GM12878 (cell line): ENCODE measurements around the gene CTPS1. TPM values are rescaled to one million over a fixed set of nuclear protein-coding genes. Genes with fewer than 3 reads are reported as not detected.

Source experiments
- ATAC-seq: fragments of 200-7000 bp; cut with Tn5 transposase; 3 replicates; pipeline ENCODE4 v1.9.1; 2020; ENCODE audit warnings: mild to moderate bottlenecking, moderate library complexity
- BruUV-seq: library from RNA; stranded (reverse); fragments of 400-500 nt; replicated peaks from 2 replicates; lab custom pipeline; 2021; lab: Mats Ljungman, UMichigan
- CTCF ChIA-PET: fragments of 300-600 bp; sonication (Branson Sonifier 250); formaldehyde crosslinking; extraction: SDS; loops from one replicate; lab custom pipeline; 2021; ENCODE audit warnings: inconsistent platforms; lab: Yijun Ruan, JAX
- POLR2A ChIA-PET: fragments of 350-600 bp; formaldehyde crosslinking; extraction: SDS; loops from one replicate; lab custom pipeline; 2021; ENCODE audit warnings: inconsistent platforms; lab: Charles Lee
- RAD21 ChIA-PET: fragments of 300-600 bp; sonication (Branson Sonifier 250); formaldehyde crosslinking; loops from one replicate; lab custom pipeline; 2023; ENCODE audit warnings: antibody characterized with exemption; ENCODE audit not compliant: unreplicated experiment; lab: Charles Lee
- SMC1A ChIA-PET: fragments of 300-600 bp; sonication (Branson Sonifier 250); formaldehyde crosslinking; loops from one replicate; lab custom pipeline; 2023; ENCODE audit not compliant: unreplicated experiment, uncharacterized antibody; lab: Charles Lee
- DNase-seq: peaks from one replicate; pipeline ENCODE4 v3.0.0-alpha.2; 2011; ENCODE audit warnings: low read depth, low spot score
- FAIRE-seq: peaks from 3 replicates; lab custom pipeline; 2011; peaks lifted over from hg19 to GRCh38; lab: Jason Lieb, UNC
- H2AFZ ChIP-seq: 2 replicates; pipeline ENCODE4 v1.6.0; 2011; ENCODE audit warnings: low read depth, low read length, control low read depth; ENCODE audit not compliant: control insufficient read depth
- H3K27ac ChIP-seq: 2 replicates; pipeline ENCODE4 v1.5.1; 2011; ENCODE audit warnings: control low read depth; ENCODE audit not compliant: control insufficient read depth, insufficient read depth
- H3K27me3 ChIP-seq, 2 experiments: replicated peaks in 1 of 2; 2 replicates each; pipeline versions ENCODE4 v1.6.0 to v1.6.1; 2011; ENCODE audit warnings: low read length in 1 of 2; ENCODE audit not compliant: control insufficient read depth in 2 of 2, insufficient read depth in 2 of 2
- H3K36me3 ChIP-seq, 2 experiments: 2 replicates each; pipeline ENCODE4 v1.5.1; 2011; ENCODE audit warnings: low read length in 1 of 2; ENCODE audit not compliant: control insufficient read depth in 2 of 2, insufficient read depth in 2 of 2
- H3K4me1 ChIP-seq: 2 replicates; pipeline ENCODE4 v1.6.1; 2011; ENCODE audit warnings: mild to moderate bottlenecking, low read length, moderate library complexity, mixed read lengths; ENCODE audit not compliant: control insufficient read depth, insufficient read depth
- H3K4me2 ChIP-seq: 2 replicates; pipeline ENCODE4 v1.6.0; 2011; ENCODE audit warnings: control low read depth; ENCODE audit not compliant: control insufficient read depth, insufficient read depth
- H3K4me3 ChIP-seq: fragments of 200-600 bp; sonication (generic); 2 replicates; pipeline ENCODE4 v1.5.1; 2016
- H3K79me2 ChIP-seq: 2 replicates; pipeline ENCODE4 v1.6.0; 2011; ENCODE audit warnings: low read length; ENCODE audit not compliant: control insufficient read depth, insufficient read depth
- H3K9ac ChIP-seq: 2 replicates; pipeline ENCODE4 v1.8.0; 2011; ENCODE audit warnings: low read length, control low read depth, mixed read lengths; ENCODE audit not compliant: control insufficient read depth, insufficient read depth
- H3K9me3 ChIP-seq: replicated peaks from 3 replicates; pipeline ENCODE4 v1.5.1; 2011; ENCODE audit warnings: mild to moderate bottlenecking, low read length; ENCODE audit not compliant: control insufficient read depth, insufficient read depth
- H4K20me1 ChIP-seq: 2 replicates; pipeline ENCODE4 v1.6.0; 2011; ENCODE audit not compliant: control insufficient read depth, insufficient read depth
- ASH2L ChIP-seq: fragments of 300-600, 200-600 bp; sonication (generic); IDR thresholded peaks from 2 replicates; pipeline ENCODE4 v1.6.1; 2017; ENCODE audit warnings: low read depth, mild to moderate bottlenecking, borderline replicate concordance
- EED ChIP-seq: sonication (generic); IDR thresholded peaks from 2 replicates; pipeline ENCODE4 v1.6.1; 2016; ENCODE audit warnings: antibody characterized with exemption, low read depth
- FOXK2 ChIP-seq: fragments of 450-650 bp; IDR thresholded peaks from 2 replicates; pipeline ENCODE4 v1.6.1; 2017; ENCODE audit warnings: mild to moderate bottlenecking, moderate library complexity
- JUND ChIP-seq: IDR thresholded peaks from 2 replicates; pipeline ENCODE4 v1.6.1; 2012; ENCODE audit warnings: low read depth, mild to moderate bottlenecking, low read length, improper control_type of control experiment, moderate library complexity
- MEF2B ChIP-seq: fragments of 450-650 bp; IDR thresholded peaks from 2 replicates; pipeline ENCODE4 v1.6.1; 2018; ENCODE audit warnings: mild to moderate bottlenecking, moderate library complexity; ENCODE audit not compliant: partially characterized antibody, poor library complexity, severe bottlenecking
- NFIC ChIP-seq: IDR thresholded peaks from 2 replicates; pipeline ENCODE4 v1.6.1; 2012; ENCODE audit warnings: low read depth, mild to moderate bottlenecking, inconsistent platforms, low read length, moderate library complexity
- NFYA ChIP-seq: IDR thresholded peaks from 2 replicates; pipeline ENCODE4 v1.6.1; 2011; ENCODE audit warnings: low read depth, mild to moderate bottlenecking, low read length, improper control_type of control experiment, borderline replicate concordance
- NR2C2 ChIP-seq: IDR thresholded peaks from 2 replicates; pipeline ENCODE4 v1.6.1; 2011; ENCODE audit warnings: borderline replicate concordance, low read depth; ENCODE audit not compliant: control insufficient read depth, insufficient read length
- RCOR1 ChIP-seq: conservative IDR thresholded peaks from 2 replicates; pipeline ENCODE4 v1.6.1; 2012; ENCODE audit warnings: low read depth, low read length, improper control_type of control experiment
- SMAD5 ChIP-seq: IDR thresholded peaks from 2 replicates; pipeline ENCODE4 v1.6.1; 2016; ENCODE audit warnings: antibody characterized with exemption, low read depth
- SMC3 ChIP-seq: IDR thresholded peaks from 2 replicates; pipeline ENCODE4 v1.6.1; 2011; ENCODE audit warnings: low read length, improper control_type of control experiment, borderline replicate concordance
- YBX1 ChIP-seq: fragments of 450-650 bp; IDR thresholded peaks from 2 replicates; pipeline ENCODE4 v1.6.1; 2016; ENCODE audit warnings: antibody characterized with exemption
- WGBS: methylation state at CpG from one replicate; pipeline ENCODE4 v1.1.6; 2016; ENCODE audit warnings: low lambda C conversion rate; ENCODE audit not compliant: insufficient replicate concordance, insufficient coverage; ENCODE audit errors: missing lambda C conversion rate; 5-methylcytosine and 5-hydroxymethylcytosine counted together
- in situ Hi-C: fragments of 300-500 bp; cut with MboI; formaldehyde crosslinking; loops from 9 replicates; pipeline ENCODE4 v1.14.3; 2018; ENCODE audit warnings: mixed read lengths
- intact Hi-C: fragments of 100-400 bp; cut with micrococcal nuclease; formaldehyde crosslinking; loops from one replicate; pipeline ENCODE4 v1.14.2; 2022; ENCODE audit not compliant: unreplicated experiment
- polyA plus RNA-seq, 11 experiments: library from polyadenylated mRNA; depleted of rRNA in 4 of 11; unstranded in 6 of 11; stranded (reverse) in 5 of 11; fragments of >200 nt; fragmentation: Nextera tagmentation in 4 of 11; fragmentation: Illumina TruSeq in 1 of 11; extraction: Ambion mirVana in 4 of 11; extraction: Trizol in 1 of 11; gene quantifications; 1 replicate in 1 of 11; 2 replicates in 10 of 11; pipeline versions ENCODE4 v1.2.1 to v1.2.3, GENCODE V29; 2011 to 2016; ENCODE audit warnings: inconsistent platforms in 2 of 11, missing spikeins in 2 of 11, low read depth in 1 of 11
- total RNA-seq, 4 experiments: library from RNA; depleted of rRNA in 3 of 4; stranded (reverse); fragments of >200 nt in 3 of 4; fragmentation: Illumina TruSeq in 1 of 4; extraction: Trizol in 1 of 4; gene quantifications; 2 replicates each; pipeline versions ENCODE4 v1.2.1 to v1.2.3, GENCODE V29; 2013 to 2021
- TF ChIP-seq, protein P1 (sequence below): fragments of 450-650 bp; IDR thresholded peaks from 2 replicates; pipeline ENCODE4 v1.6.1; 2017; ENCODE audit warnings: low read depth, mild to moderate bottlenecking, moderate library complexity
- TF ChIP-seq, protein P2 (sequence below): fragments of 450-650 bp; IDR thresholded peaks from 2 replicates; pipeline ENCODE4 v1.6.1; 2017; ENCODE audit warnings: mild to moderate bottlenecking, low read depth, inconsistent platforms; ENCODE audit not compliant: poor library complexity, severe bottlenecking
- TF ChIP-seq, protein P3 (sequence below): fragments of 450-650 bp; IDR thresholded peaks from 2 replicates; pipeline ENCODE4 v1.6.1; 2017; ENCODE audit warnings: mild to moderate bottlenecking

The CTPS1 gene
- total and polyA plus RNA-seq, 10 of the 15 experiments (the other 5 are each of a cell fraction or from before 2014, with no cell fraction given) = 27.5 to 106 (median 62.8) TPM

DNA sequence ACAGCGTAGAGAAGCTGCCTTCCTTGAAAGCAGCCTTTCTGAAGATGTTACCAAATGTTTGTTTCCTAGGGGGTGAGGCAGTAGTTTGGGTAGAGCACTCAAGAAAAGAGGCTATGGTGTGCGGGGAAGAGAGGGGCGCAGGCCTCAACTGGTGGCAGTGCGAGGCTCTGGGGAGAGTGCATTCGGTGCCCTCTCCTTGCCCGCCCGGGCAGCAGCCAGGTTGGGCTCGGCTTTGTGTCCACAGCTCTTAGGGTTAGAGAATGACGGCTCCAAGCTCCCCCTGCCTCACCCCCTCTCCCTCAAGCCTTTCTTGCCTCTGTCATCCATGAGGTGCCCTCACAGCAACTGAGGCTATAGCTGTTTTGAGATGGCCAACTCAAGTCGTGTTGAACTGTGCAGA is 42.9 kb downstream of the CTPS1 start:
- CTCF ChIA-PET = interaction anchor here (0.6 to 1.2 kb wide), 2 partner anchors 70 to 92 kb away, joined by 3 to 4 read pairs; no protein-coding TSS in a partner anchor
- POLR2A ChIA-PET = no interaction called here
- DNase-seq (no peak), ATAC-seq (no peak), FAIRE-seq (no peak)
- Histone ChIP-seq H3K4me1 (no peaks in the 10 kb centered on the region), H3K27me3 (no peaks in the 10 kb centered on the region), H3K4me2 (no peak overlapping the region), H3K9me3 (no peaks in the 10 kb centered on the region), H3K4me3 (no peak overlapping the region), H2AFZ (no peak overlapping the region), H3K36me3 (peaks cover 0 to 8% of the 10 kb centered on the region in 2 experiments; a peak in 2 of 4 replicates), H4K20me1 (no peaks in the 10 kb centered on the region), H3K27ac (no peak overlapping the region), H3K9ac (no peak overlapping the region), H3K79me2 (no peaks in the 10 kb centered on the region)
- in situ Hi-C loops (no loop called here), intact Hi-C loops (no loop called here)
- BruUV-seq = no TSS peak
- SMC1A ChIA-PET = interaction anchor here (0.6 kb wide), 1 partner anchor 30 kb away, joined by 3 read pairs; no protein-coding TSS in a partner anchor
- RAD21 ChIA-PET = no interaction called here
- 95% methylated on average over 10 of the region's 10 CpGs for WGBS
- TF ChIP-seq, protein P1, sequence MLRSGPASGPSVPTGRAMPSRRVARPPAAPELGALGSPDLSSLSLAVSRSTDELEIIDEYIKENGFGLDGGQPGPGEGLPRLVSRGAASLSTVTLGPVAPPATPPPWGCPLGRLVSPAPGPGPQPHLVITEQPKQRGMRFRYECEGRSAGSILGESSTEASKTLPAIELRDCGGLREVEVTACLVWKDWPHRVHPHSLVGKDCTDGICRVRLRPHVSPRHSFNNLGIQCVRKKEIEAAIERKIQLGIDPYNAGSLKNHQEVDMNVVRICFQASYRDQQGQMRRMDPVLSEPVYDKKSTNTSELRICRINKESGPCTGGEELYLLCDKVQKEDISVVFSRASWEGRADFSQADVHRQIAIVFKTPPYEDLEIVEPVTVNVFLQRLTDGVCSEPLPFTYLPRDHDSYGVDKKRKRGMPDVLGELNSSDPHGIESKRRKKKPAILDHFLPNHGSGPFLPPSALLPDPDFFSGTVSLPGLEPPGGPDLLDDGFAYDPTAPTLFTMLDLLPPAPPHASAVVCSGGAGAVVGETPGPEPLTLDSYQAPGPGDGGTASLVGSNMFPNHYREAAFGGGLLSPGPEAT = no peak
- no peak for TF ChIP-seq NFIC
- no peak for TF ChIP-seq NFYA
- TF ChIP-seq JUND = no peak
- TF ChIP-seq EED = no peak
- TF ChIP-seq NR2C2 = no peak
- TF ChIP-seq, protein P2, sequence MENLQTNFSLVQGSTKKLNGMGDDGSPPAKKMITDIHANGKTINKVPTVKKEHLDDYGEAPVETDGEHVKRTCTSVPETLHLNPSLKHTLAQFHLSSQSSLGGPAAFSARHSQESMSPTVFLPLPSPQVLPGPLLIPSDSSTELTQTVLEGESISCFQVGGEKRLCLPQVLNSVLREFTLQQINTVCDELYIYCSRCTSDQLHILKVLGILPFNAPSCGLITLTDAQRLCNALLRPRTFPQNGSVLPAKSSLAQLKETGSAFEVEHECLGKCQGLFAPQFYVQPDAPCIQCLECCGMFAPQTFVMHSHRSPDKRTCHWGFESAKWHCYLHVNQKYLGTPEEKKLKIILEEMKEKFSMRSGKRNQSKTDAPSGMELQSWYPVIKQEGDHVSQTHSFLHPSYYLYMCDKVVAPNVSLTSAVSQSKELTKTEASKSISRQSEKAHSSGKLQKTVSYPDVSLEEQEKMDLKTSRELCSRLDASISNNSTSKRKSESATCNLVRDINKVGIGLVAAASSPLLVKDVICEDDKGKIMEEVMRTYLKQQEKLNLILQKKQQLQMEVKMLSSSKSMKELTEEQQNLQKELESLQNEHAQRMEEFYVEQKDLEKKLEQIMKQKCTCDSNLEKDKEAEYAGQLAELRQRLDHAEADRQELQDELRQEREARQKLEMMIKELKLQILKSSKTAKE = no peak
- no peak for TF ChIP-seq SMC3
- no peak for TF ChIP-seq FOXK2
- TF ChIP-seq, protein P3, sequence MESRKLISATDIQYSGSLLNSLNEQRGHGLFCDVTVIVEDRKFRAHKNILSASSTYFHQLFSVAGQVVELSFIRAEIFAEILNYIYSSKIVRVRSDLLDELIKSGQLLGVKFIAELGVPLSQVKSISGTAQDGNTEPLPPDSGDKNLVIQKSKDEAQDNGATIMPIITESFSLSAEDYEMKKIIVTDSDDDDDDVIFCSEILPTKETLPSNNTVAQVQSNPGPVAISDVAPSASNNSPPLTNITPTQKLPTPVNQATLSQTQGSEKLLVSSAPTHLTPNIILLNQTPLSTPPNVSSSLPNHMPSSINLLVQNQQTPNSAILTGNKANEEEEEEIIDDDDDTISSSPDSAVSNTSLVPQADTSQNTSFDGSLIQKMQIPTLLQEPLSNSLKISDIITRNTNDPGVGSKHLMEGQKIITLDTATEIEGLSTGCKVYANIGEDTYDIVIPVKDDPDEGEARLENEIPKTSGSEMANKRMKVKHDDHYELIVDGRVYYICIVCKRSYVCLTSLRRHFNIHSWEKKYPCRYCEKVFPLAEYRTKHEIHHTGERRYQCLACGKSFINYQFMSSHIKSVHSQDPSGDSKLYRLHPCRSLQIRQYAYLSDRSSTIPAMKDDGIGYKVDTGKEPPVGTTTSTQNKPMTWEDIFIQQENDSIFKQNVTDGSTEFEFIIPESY = no peak
- no peak for TF ChIP-seq YBX1
- no peak for TF ChIP-seq SMAD5
- TF ChIP-seq MEF2B = no peak
- TF ChIP-seq ASH2L = no peak
- no peak for TF ChIP-seq RCOR1
